GM19035 (cell line): ENCODE data around the gene GNB5.

Source experiments
- ATAC-seq: cut with Tn5 transposase; IDR thresholded peaks from one replicate; pipeline ENCODE4 v1.9.1; 2021; ENCODE audit not compliant: unreplicated experiment

GNB5 gene

DNA sequence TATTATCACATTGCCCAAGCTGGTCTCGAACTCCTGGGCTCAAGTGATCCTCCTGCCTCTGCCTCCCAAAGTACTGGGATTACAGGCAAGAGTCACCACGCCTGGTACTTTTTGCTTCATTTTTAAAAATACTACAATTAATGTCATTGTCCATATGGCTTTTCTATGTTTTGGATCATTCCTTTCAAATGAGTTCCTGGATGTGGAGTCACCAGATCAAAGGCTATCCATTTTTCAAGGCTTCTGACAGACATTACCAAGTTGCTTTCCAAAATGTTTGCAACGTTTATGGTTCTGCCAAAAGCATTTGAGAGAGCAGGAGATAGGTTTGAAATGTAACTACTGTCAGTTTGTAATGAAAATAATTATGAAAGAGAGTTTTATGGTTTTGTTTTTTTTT, 44.4 kb downstream of the GNB5 start:
- ATAC-seq, result no peak

DNA sequence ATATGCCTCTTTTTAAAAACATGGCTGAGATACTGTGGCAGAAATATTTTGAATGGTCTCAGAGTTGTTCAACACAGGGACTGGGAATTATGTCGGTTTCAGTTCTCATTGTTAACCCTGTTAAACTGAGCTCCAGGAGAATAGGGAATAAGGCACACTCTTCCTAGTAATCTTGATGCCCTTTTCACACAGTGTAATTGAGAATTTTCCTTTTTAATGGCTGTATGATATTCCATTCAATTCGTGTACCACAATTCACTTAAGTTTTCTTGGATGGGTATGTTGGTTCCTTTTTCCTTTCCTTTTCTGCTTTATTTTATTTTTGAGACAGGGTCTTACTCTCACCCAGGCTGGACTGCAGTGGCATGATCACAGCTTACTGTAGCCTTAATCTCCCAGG, 44.9 kb downstream of the GNB5 start:
- ATAC-seq, result no peak

DNA sequence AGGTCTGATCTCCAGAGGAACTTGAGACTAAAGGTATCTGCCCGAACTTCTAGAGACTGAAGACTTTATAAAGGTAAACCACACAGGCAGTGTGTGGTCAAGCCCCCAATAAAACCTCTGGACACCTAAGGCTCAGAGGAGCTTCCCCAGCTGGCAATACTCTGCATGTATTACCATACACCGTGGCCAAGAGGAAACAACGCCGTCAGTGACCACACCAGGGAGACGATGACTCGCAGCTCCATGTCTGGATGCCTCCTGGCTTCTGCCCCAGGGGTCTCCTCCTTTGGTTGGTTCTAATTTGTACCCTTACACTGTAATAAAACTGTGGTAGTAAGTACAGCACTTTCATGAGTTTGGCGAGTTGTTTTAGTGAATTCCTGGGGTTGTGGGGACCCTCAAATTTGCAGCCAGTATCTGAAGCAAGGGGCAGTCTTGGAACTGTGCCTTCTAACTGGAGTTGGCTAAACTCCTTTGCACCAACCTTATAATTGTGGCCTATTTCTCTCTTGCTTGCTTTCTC, 46.5 kb downstream of the GNB5 start:
- ATAC-seq, result no peak

DNA sequence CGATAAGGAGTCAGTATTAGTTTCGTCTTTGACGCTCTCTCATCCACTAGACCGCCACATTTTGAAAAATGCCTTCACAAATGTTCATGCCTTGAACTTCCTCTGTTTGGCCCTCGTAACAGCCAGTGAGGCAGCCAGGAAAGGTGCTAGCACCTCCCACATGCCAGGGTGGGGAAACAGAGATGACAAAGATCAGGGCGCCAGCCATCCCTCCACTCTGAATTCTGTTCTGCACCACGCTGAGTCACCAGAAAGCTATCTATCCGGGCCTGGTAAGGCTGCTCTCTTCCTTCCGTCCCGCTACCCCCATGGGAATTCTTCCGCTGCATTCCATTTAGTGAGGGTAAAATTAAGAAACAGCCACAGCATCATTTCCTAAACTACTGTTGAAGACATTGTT, 47.3 kb downstream of the GNB5 start:
- no peak for ATAC-seq

DNA sequence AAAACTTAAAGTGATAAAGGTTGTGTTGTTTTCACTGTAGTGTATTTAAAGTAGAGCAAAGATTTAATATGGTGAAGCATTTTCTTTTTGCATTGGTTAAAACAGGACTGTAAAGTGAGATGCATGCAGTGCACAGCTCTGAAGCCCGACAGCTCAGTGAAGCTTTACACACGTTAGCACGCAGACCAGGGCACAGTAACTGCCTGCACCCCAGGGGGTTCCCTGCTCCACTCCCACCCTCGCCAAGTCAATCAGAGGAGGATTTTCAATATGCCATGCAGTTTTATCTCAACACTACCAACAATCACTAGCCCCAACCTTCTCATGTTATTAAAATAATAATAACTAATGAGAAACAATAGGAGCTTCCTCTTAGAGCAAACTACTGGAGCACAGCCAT, 50.5 kb downstream of the GNB5 start:
- no peak for ATAC-seq

DNA sequence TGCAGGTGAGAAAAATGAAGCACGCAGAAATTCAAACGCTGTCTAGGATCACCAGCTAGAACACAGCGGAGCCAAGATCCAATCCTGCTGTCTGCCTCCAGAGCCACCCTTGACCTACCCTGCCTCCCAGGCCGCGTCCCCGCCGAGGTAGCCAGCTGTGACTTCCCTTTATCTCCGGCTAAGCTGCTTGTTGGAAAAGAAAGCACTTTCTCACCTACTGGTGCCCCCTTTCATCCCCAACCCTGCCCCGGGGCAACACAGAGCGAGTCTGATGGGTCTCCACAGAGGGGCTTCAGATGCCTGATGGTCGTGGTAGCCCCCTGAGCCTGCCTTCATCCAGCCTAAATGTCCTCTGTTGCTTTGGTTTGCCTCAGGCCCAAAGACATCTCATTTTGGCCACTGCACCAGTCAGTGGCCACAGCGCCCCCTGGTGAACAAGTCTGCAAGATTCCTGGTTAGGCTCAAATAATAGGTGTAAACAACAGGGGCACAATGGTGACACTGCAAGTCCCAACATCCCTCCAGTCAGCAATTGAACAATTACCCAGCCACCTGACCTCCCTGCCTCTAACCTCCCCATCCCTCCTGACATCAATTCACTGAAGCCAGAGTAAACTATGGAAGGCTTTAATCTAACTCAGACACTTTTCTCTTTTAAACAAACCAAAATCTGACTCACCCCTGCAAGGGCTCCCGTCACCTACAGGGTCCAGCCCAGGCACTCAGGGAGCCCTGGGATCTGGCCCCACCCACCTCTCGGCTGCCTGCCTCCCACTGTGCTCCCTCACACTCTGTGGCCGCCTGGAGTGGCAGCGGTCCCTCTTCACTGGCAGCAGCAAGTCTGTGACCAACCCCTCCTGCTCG, 51.4 kb downstream of the GNB5 start:
- peak; percentile 83 for ATAC-seq

DNA sequence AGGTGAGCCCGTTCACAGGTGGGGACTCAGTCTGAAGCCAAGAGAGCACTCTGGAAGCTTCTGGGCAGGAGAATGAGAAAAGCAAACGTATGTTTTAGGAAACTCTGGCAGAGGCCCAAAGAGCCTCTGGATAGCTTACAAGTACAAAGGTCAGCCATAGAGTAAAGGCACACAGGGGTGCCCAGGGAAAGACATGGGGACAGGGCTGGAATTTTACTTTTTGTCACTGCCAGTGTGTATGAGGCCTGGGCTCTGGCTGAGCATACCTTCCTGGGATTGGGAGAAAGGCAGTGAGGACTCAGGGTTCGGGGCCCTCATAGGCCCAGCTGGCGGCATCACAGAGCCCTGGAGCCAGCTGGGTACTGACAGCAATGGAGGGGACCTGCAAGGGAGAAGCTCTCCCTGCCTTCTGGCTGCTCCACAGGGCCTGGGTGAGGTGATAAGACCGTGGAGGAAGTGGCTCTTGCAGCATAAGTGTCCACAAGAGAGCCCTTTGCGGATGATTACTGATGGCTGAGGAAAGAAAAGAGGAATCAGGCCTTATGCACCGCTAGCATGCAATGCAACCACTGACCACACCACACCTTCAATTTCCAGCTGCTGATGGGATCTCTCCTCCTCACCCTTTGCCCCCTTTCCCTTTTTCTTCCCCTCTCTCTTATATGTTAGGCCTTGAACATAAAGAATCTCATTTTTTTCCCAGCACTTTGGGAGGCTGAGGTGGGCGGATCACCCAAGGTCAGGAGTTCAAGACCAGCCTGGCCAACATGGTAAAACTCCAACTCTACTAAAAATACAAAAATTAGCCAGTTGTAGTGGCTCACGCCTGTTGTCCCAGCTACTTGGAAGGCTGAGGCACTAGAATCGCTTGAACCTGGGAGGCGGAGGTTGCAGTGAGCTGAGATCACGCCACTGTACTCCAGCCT, 53.5 kb downstream of the GNB5 start:
- ATAC-seq, result no peak

DNA sequence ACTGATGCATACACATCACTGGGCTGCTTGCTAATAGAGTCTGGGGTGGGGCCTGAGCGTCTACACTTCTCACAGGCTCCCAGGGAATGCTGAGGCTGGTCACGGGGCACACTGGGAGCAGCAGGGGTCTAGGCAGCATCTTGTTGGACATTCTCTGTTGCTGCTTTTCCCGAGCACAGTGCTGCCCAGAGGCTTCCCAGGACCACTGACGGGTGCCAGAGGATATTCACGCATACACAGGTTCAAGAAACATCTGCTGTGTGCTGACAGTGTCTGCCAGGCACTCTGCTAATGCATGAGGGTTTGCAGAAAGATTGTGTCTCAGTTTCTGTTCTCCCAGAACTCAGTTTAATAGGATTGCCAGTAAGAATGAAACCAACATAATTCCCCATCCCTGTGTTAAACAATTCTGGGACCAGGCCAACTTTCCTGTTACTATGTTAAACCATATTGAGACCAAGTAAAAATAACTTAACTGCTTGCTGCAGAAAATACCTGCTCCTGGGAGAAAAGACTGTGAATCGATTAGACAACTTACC, 54.7 kb downstream of the GNB5 start:
- no peak for ATAC-seq

DNA sequence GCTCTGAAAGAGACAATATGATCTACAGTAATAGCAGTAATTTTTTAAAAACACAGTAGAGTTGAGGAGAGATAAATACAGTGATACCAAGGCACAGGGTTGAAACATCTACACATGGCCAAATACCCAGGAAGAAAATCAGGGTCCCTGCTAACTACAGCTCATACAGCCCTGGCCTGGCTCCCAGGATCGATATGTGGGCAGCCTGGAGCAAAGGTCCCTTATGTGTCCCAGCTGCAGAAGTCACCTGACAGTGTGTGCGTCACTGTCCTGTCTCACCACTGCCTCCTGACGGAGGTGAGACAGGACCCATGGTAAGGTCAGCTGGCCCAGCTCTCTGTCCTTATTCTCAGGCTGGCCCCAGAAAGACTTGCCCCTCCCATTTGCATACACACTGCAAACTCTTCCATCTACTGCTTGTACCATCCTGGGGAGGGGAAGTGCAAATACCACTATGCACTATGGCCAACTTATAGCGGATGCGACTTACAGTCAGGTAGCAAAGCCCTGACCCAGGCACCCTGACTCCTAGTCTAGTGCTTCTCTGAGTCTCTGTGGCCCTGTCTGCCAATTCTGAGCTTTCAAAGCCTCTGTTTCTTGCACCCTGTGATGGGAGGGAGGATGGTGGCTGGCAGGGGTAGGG, 56.6 kb downstream of the GNB5 start:
- no peak for ATAC-seq

DNA sequence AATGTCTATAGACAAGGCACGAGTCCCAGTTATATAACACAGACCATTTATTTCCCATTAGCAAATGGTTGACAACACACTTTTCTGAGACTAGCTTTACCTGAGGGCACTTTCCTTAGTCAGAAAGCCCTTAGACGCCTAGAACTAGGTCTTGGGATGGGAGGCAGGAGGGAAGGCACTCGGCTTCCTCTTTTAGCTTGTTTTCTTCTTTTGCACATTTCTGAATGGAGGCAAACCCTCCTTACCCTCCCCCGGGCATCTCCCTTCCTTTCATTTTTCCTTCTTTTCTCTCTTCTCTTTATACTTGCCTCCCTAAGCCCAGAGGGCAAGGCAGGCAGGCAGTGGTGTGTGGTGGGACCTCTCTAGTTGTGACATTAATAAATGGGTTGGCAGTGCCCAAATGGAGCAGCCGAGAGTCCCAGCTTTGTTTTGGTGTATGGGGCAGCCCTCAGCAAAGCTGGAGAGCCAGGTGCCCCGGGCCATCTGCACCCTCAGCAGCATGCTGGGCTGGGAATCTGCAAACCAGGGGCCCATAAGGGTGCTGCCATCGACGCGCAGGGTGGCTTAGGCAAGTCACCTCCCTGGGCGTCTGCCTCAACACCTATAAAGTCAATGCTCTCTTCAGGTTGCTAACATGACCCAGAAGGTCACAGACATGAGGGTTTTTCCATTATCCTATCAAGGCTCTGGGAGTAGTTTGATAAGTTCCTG, 57.5 kb downstream of the GNB5 start:
- ATAC-seq, result no peak

DNA sequence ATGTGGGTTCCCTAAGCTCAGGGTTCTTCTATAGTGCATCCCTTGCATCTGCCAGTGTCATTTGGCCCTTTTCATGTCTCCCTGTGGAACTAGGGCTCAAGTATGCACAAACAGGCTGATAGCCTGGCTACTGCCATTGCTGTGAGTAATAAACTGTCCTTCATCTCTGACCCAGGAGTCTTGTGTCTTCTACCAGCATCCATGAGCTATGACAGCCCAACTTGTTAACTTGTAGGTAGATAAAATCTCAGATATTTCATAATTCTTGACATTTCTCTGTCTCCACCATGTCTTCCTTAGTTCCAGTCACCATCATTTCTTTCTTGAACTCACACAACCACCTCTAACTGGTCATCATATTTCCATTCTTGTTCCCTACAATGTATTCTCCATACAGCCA, 59.1 kb downstream of the GNB5 start:
- no peak for ATAC-seq

DNA sequence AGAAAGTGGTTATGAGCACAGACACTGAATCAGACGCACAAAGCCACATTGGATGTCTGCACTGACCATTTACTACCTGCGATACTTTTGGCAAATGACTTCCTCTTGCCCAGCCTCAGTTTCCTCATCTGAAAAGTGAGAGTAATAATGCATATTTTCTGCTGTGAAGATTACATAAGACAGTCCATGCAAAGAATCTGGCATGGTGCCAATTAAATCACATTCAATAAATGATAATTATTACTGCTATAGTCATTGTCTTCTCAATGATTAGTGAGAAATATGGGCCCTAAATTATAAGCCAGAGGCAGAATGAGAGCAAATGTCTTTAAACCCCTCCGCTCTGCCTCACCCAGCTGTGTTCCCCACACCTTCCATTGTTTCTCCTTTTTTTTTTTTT, 62.6 kb downstream of the GNB5 start:
- ATAC-seq, result no peak

DNA sequence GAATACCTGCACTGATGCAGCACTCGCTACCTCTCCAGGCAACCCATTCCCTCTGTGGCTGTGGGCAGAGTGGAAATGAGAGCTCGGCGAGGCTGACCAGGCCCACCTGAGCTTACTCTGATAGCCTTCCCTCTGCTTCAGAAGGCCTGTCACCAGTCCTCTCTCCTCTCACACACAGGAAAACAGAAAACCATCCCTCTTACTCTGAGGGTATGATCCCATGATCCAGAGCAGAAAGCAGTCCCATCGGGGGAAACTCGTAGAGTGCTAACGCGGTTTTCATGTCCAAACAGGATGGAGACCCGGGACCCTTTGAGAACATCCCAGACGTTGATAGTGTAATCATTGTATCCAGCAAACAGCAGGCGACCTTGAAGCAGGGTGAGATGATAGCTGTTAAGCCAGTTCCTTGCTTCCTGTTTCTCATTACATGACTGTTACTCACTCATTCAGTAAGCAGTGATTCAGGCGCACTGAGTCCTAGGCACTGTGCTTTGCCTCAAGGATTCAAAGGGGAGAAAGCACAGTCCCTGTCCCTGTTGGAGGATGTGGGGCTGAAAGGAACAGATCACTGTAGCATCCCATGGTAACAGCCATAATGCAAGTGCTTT, 66.8 kb downstream of the GNB5 start:
- ATAC-seq, result no peak

DNA sequence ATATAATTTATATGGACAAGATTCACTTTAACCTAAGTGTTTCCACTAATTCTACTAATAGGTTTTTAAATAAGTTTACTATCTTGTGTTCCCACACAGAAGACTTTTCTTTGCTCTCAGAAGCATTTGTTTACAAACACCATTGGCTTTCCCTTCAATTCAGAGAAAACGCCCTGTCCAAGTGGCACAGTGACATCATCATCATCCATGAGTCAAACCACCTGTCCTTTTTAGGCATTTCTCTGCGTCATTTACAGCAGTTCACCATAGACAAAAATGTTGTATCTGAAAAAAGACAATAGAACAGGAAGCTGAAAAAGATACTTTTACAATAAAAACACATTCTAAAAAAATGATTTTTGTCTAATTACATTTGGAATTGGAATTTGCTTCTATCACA, 69.3 kb downstream of the GNB5 start:
- no peak for ATAC-seq

DNA sequence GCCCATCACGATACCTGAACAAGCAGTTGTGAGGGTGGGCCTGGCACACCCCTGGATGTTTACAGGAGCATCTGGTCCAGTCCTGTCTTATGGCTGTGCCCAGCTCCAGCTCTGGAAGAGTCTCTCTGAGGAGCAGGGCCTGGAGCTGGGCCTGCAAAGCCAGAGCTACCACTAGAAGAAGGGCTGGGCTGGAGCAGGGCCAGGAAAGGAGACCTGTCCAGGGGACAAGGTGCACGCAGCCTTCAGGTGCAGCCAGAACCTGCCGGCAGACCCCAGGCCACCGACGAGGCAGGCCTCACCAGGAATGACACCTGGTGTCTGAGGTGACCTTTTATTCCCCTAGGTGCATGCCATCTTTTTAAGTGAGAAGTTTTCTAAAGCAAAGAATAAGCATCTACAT, 70.2 kb downstream of the GNB5 start:
- ATAC-seq, result no peak

DNA sequence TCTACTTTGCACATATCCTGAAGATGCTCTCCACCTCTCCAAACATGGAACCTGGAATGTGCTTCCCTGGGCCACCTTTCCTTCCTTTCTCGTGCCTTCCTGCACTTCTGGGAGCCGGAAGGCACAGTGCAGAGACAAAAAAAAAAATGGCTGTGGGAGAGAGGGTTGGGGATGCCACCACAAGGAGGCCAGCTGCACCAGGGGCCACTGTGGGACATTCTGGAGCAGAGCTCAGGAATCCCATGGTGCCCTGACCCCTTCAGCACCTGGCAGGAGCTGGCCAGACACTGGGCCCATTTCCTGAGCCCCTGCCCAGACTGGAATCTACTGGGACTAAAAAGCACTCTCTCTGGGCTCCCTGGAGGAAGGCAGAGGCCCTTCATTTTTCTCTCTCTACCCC, 70.7 kb downstream of the GNB5 start:
- ATAC-seq, result no peak

DNA sequence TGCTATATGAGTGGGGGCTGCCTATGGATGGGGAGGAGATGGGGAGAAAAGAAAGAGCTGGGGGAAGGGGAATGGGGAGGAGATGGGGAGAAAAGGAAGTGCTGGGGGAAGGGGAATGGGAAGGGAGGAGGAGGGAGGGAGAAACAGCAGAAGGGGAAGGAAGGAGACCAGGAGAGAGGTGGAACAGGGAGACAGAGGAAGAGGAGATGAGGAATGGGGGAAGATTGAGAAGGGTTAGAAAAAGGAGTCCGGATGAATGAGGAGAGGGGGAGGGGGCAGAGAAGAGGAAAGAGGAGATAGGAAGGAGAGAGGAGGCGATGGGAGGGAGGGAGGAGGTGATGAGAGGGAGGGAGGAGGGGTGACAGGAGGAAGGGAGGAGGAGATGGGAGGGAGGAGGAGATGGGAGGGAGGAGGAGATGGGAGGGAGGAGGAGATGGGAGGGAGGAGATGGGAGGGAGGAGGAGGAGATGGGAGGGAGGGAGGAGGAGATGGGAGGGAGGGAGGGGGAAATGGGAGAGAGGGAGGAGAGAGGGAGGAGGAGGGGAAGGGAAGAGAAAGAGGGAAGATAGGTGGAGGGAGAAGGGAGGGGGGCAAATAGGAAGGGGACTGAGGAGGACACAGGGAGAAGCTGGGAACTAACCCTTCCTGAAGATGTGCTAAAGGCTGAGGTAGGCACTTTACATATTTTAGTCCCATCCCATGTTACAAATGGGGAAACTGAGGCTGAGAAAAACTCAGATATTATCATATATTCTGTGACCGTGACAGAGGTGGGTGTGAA, 72.0 kb downstream of the GNB5 start:
- no peak for ATAC-seq

DNA sequence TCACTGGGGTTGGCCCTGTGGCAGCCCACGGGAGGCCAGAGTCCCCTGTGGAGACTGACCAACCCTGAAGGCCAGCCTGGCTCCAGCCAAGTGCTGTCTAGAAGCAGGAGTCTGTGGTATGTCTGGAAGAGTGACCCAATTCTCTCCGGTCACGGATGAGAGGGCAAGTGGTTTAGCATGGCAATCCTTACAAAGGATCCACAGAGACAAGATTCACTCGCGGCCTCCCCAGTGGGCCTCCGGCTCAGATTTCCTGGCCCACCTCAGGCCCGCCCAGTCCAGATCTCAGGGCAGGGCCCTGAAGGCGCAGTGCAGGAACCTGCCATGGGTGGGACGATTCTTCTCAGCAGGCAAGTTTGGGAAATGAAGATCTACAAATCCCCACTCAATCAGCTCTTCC, 73.6 kb downstream of the GNB5 start:
- no peak for ATAC-seq
